Right lobe of liver (tissue), 4 donors: ENCODE measurements around the gene PHYH.

ENCODE experiments used
- POLR2A ChIP-seq: fragments of 450-650 bp; IDR thresholded peaks from one replicate; pipeline ENCODE4 v1.6.1; 2017; ENCODE audit warnings: antibody characterized with exemption, mild to moderate bottlenecking
- TF ChIP-seq, protein P1 (sequence below), 4 donors: fragments of 200-600 bp in 3 of 4; fragments of 450-650 bp in 1 of 4; IDR thresholded peaks; one replicate each; pipeline versions ENCODE4 v1.5.1 to v1.8.0; 2016 to 2022; ENCODE audit warnings: antibody characterized with exemption in 4 of 4, mild to moderate bottlenecking in 2 of 4
- donor health status: DM: no; HTN: no; CAD: no.
- donor health status: DM: no; HTN: no; CAD: no.
- donor health status: DM: no; HTN: yes; CAD: no.

DNA sequence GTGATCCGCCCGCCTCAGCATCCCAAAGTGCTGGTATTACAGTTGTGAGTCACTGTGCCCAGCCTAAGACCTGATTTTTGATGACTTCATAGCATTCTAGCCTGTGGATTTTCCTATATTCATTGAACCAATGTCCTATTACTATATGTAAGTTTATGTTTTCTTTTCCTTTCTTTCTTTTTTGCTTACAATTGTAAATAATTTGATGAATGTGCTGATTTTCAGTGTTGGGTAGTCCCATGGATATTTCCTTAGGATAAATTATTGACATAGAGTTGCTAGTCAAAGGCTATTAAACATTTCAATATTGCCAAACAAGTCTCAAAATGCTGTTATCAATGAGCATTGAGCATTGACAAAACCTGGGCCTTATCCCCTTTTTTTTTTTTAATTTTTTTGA is 9.9 kb upstream of the PHYH start:
- TF ChIP-seq, protein P1, sequence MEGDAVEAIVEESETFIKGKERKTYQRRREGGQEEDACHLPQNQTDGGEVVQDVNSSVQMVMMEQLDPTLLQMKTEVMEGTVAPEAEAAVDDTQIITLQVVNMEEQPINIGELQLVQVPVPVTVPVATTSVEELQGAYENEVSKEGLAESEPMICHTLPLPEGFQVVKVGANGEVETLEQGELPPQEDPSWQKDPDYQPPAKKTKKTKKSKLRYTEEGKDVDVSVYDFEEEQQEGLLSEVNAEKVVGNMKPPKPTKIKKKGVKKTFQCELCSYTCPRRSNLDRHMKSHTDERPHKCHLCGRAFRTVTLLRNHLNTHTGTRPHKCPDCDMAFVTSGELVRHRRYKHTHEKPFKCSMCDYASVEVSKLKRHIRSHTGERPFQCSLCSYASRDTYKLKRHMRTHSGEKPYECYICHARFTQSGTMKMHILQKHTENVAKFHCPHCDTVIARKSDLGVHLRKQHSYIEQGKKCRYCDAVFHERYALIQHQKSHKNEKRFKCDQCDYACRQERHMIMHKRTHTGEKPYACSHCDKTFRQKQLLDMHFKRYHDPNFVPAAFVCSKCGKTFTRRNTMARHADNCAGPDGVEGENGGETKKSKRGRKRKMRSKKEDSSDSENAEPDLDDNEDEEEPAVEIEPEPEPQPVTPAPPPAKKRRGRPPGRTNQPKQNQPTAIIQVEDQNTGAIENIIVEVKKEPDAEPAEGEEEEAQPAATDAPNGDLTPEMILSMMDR (IDR thresholded peaks at IDR 0.05): no peak
- TF ChIP-seq POLR2A: no peak
